ENCODE data around the gene ALKAL2.

DNA sequence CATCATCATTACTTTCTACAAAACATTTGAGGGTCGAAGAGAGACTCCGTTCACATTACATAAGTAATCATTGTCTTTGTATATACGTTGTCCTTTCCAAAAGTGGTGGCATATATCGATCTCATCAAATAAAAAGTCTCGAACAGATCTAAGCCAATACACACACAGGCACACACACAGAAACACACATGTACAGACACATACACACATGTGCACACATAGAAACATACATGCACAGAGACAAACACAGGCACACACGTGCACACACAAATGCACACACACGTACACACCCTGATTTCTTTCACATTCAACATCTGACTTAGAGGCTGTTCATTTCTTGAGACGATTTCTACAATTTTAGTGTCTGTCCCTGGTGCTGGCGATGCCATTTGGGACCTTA, 17.5 kb upstream of the ALKAL2 start:
- TF ChIP-seq, protein P1, sequence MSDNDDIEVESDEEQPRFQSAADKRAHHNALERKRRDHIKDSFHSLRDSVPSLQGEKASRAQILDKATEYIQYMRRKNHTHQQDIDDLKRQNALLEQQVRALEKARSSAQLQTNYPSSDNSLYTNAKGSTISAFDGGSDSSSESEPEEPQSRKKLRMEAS (IDR thresholded peaks at IDR 0.05) = no peak
- TF ChIP-seq TAF1 (IDR thresholded peaks at IDR 0.05; ENCODE audit: low read depth) (no peak), CEBPB (IDR thresholded peaks at IDR 0.05) (no peak), EGR1 (IDR thresholded peaks at IDR 0.05) (no peak), NFIC (IDR thresholded peaks at IDR 0.05) (no peak), YY1 (IDR thresholded peaks at IDR 0.05; ENCODE audit: low read depth) (no peak)
- TF ChIP-seq, protein P2, sequence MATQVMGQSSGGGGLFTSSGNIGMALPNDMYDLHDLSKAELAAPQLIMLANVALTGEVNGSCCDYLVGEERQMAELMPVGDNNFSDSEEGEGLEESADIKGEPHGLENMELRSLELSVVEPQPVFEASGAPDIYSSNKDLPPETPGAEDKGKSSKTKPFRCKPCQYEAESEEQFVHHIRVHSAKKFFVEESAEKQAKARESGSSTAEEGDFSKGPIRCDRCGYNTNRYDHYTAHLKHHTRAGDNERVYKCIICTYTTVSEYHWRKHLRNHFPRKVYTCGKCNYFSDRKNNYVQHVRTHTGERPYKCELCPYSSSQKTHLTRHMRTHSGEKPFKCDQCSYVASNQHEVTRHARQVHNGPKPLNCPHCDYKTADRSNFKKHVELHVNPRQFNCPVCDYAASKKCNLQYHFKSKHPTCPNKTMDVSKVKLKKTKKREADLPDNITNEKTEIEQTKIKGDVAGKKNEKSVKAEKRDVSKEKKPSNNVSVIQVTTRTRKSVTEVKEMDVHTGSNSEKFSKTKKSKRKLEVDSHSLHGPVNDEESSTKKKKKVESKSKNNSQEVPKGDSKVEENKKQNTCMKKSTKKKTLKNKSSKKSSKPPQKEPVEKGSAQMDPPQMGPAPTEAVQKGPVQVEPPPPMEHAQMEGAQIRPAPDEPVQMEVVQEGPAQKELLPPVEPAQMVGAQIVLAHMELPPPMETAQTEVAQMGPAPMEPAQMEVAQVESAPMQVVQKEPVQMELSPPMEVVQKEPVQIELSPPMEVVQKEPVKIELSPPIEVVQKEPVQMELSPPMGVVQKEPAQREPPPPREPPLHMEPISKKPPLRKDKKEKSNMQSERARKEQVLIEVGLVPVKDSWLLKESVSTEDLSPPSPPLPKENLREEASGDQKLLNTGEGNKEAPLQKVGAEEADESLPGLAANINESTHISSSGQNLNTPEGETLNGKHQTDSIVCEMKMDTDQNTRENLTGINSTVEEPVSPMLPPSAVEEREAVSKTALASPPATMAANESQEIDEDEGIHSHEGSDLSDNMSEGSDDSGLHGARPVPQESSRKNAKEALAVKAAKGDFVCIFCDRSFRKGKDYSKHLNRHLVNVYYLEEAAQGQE (IDR thresholded peaks at IDR 0.05; ENCODE audit: low read depth) = no peak
- TF ChIP-seq, protein P3, sequence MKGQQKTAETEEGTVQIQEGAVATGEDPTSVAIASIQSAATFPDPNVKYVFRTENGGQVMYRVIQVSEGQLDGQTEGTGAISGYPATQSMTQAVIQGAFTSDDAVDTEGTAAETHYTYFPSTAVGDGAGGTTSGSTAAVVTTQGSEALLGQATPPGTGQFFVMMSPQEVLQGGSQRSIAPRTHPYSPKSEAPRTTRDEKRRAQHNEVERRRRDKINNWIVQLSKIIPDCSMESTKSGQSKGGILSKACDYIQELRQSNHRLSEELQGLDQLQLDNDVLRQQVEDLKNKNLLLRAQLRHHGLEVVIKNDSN (IDR thresholded peaks at IDR 0.05) = no peak

Data from Ishikawa (cell line).